Measurements from ENCODE around the gene ZSWIM7. TPM values are rescaled to one million over a fixed set of nuclear protein-coding genes. Genes with fewer than 3 reads are reported as not detected.

Gene ZSWIM7
- total RNA-seq, 1 experiment from 2014 or later = 37.8 TPM

- H3K4ac ChIP-seq (ENCODE audit: low read depth, low read length) = no peak overlapping the region
- peaks cover 13 to 16% of the 10 kb centered on the region in 2 experiments for H3K4me1 Mint-ChIP-seq
- H3K79me2 ChIP-seq (ENCODE audit: insufficient read depth, low read length) = peaks cover 13% of the 10 kb centered on the region; the same call in 1 of the 2 replicates
- no peak overlapping the region for H3T11ph ChIP-seq (ENCODE audit: low read length)
- peaks cover 7% of the 10 kb centered on the region for H3K23me2 ChIP-seq (ENCODE audit: insufficient read length, low read depth, low read length, poor library complexity, severe bottlenecking)
- no peak overlapping the region for H3K27ac Mint-ChIP-seq
- H4K91ac ChIP-seq (ENCODE audit: insufficient read length, low read depth, low read length) = no peak overlapping the region
- H3K4me2 ChIP-seq (ENCODE audit: insufficient read depth, insufficient read length, low read length) = no peak overlapping the region
- H3K23ac ChIP-seq (ENCODE audit: insufficient read length, low read depth, low read length) = no peak overlapping the region
- H2BK12ac ChIP-seq (ENCODE audit: insufficient read length, low read depth, low read length) = no peak overlapping the region
- H3K9me3 Mint-ChIP-seq = peaks cover 7 to 10% of the 10 kb centered on the region in 2 experiments
- H2AK5ac ChIP-seq (ENCODE audit: insufficient read length, low read length) = no peak overlapping the region
- H3K79me1 ChIP-seq (ENCODE audit: insufficient read depth, low read depth, low read length, poor library complexity, severe bottlenecking) = peaks cover 8% of the 10 kb centered on the region
- no peak overlapping the region for H2AFZ ChIP-seq (ENCODE audit: low read length)
- no peak overlapping the region for H2BK15ac ChIP-seq (ENCODE audit: low read depth, low read length)
- no CpG with 5 or more reads among the region's 2 CpGs for WGBS (ENCODE audit: extremely low coverage, insufficient read length, low lambda C conversion rate)
- TF ChIP-seq CTCF (conservative IDR thresholded peaks at IDR 0.05) = no peak
- H3K36me3 Mint-ChIP-seq (ENCODE audit: insufficient read depth in 1 of 3, low read depth in 3 of 3) = peaks cover 59 to 72% (median 70%) of the 10 kb centered on the region in 3 experiments
- no peak overlapping the region for H4K8ac ChIP-seq (replicated peaks; ENCODE audit: insufficient read length, low read depth, low read length)
- H4K5ac ChIP-seq (ENCODE audit: insufficient read length, low read depth, low read length) = no peak overlapping the region
- H4K20me1 ChIP-seq (ENCODE audit: control insufficient read depth, insufficient read depth, insufficient read length) = no peaks in the 10 kb centered on the region
- no peak overlapping the region for H3K27ac ChIP-seq (ENCODE audit: insufficient read length, low read depth, low read length)
- H3K18ac ChIP-seq (ENCODE audit: insufficient read length, low read depth, low read length) = no peak overlapping the region
- no peak overlapping the region for H2BK5ac ChIP-seq (ENCODE audit: insufficient read length, low read length)
- H3K27me3 ChIP-seq (ENCODE audit: insufficient read depth, low read length) = no peaks in the 10 kb centered on the region
- H3K9ac ChIP-seq (ENCODE audit: extremely low read depth, insufficient read length, low read length) = no peak overlapping the region
- H3K9me3 ChIP-seq (ENCODE audit: control insufficient read depth, low read depth, low read length) = no peaks in the 10 kb centered on the region
- H2BK20ac ChIP-seq (ENCODE audit: low read depth, low read length, poor library complexity, severe bottlenecking) = no peak overlapping the region
- 0 out of 2 replicates have a peak, but pooled peaks cover 4% of the 10 kb centered on the region for H3K4me1 ChIP-seq (ENCODE audit: insufficient read depth, low read length)
- no peak for DNase-seq
- H3K14ac ChIP-seq (ENCODE audit: insufficient read depth, low read length) = no peak overlapping the region
- H3K56ac ChIP-seq (ENCODE audit: insufficient read length, low read depth, low read length) = no peak overlapping the region
- no peaks in the 10 kb centered on the region for H3K27me3 Mint-ChIP-seq (ENCODE audit: low read depth)
- no peak overlapping the region for H2BK120ac ChIP-seq (ENCODE audit: low read depth, low read length, poor library complexity, severe bottlenecking)
- no peak overlapping the region for H3K4me3 Mint-ChIP-seq
These were observed 3.3 kb upstream of the ZSWIM7 start for GRCh38 chr17:16002708-16003260.
